ENCODE results near the gene FARS2. TPM values are rescaled to one million over a fixed set of nuclear protein-coding genes. Genes with fewer than 3 reads are reported as not detected.

FARS2 gene
- total and polyA plus RNA-seq, 2 of the 13 experiments (the other 11 are each of a cell fraction or from before 2014, with no cell fraction given), result 15.4 to 26.0 TPM

- Histone ChIP-seq H4K20me1 (ENCODE audit: insufficient read depth, low read length) (no peaks in the 10 kb centered on the region), H3K27me3 (ENCODE audit: control insufficient read depth in 1 of 2, insufficient read depth in 2 of 2, low read length in 2 of 2) (no peaks in the 10 kb centered on the region), H3K9me3 (ENCODE audit: low read length) (peaks cover 9% of the 10 kb centered on the region), H3K4me3 (replicated peaks in 1 of 3; ENCODE audit: insufficient read depth in 1 of 3, low read depth in 2 of 3, low read length in 3 of 3) (no peak overlapping the region), H3K9ac (ENCODE audit: insufficient read depth, low read depth, low read length) (no peak overlapping the region), H3K27ac (ENCODE audit: extremely low read length, insufficient read depth, low read length) (no peak overlapping the region), H3K4me2 (ENCODE audit: low read depth, low read length) (no peak overlapping the region), H2AFZ (ENCODE audit: low read length) (no peak overlapping the region), H3K79me2 (ENCODE audit: insufficient read depth, low read length) (no peaks in the 10 kb centered on the region), H3K36me3 (replicated peaks in 1 of 2; ENCODE audit: control insufficient read depth in 1 of 2, insufficient read depth in 2 of 2, low read length in 2 of 2) (no peaks in the 10 kb centered on the region), H3K4me1 (ENCODE audit: insufficient read depth, low read length) (no peaks in the 10 kb centered on the region)
- intact Hi-C loops (cut with micrococcal nuclease; ENCODE audit: unreplicated experiment), result no loop called here
- FAIRE-seq (no peak), ATAC-seq (no peak), DNase-seq (ENCODE audit: low spot score) (no peak)
- TF ChIP-seq NFE2L2 (IDR thresholded peaks at IDR 0.05; ENCODE audit: low read length), result peak; percentile 45; the same call in 1 of the 2 replicates
- no peak for TF ChIP-seq ZNF281 (CRISPR knock-in tag; IDR thresholded peaks at IDR 0.05; ENCODE audit: borderline replicate concordance)
- ChIA-PET POLR2A (no interaction called here), CTCF (ENCODE audit: low intra/inter-chr PET ratio, low total read pairs) (no interaction called here)
- no TSS peak for BruUV-seq (replicated peaks)
- in situ Hi-C loops (cut with HindIII; ENCODE audit: extremely low pct_ligation_motif_present, low pct_unique_long_range_greater_than_20kb), result no loop called here
- 98% methylated on average over 5 of the region's 5 CpGs for whole genome bisulfite sequencing (ENCODE audit: low lambda C conversion rate)
These were observed 491.0 kb downstream of the FARS2 start for GRCh38 chr6:5752391-5752680.

GRCh38 chr6:5753209-5753608, 491.9 kb downstream of the FARS2 start:
- Histone ChIP-seq H3K79me2 (ENCODE audit: insufficient read depth, low read length) (no peaks in the 10 kb centered on the region), H4K20me1 (ENCODE audit: insufficient read depth, low read length) (no peaks in the 10 kb centered on the region), H3K4me2 (ENCODE audit: low read depth, low read length) (no peak overlapping the region), H2AFZ (ENCODE audit: low read length) (no peak overlapping the region), H3K9me3 (ENCODE audit: low read length) (peaks cover 9% of the 10 kb centered on the region), H3K4me3 (replicated peaks in 1 of 3; ENCODE audit: insufficient read depth in 1 of 3, low read depth in 2 of 3, low read length in 3 of 3) (no peak overlapping the region), H3K27ac (ENCODE audit: extremely low read length, insufficient read depth, low read length) (no peak overlapping the region), H3K9ac (ENCODE audit: insufficient read depth, low read depth, low read length) (no peak overlapping the region), H3K36me3 (replicated peaks in 1 of 2; ENCODE audit: control insufficient read depth in 1 of 2, insufficient read depth in 2 of 2, low read length in 2 of 2) (no peaks in the 10 kb centered on the region), H3K27me3 (ENCODE audit: control insufficient read depth in 1 of 2, insufficient read depth in 2 of 2, low read length in 2 of 2) (no peaks in the 10 kb centered on the region), H3K4me1 (ENCODE audit: insufficient read depth, low read length) (no peaks in the 10 kb centered on the region)
- ChIA-PET CTCF (ENCODE audit: low intra/inter-chr PET ratio, low total read pairs) (no interaction called here), POLR2A (no interaction called here)
- no TSS peak for BruUV-seq (replicated peaks)
- no peak for ATAC-seq
- in situ Hi-C loops (cut with HindIII; ENCODE audit: extremely low pct_ligation_motif_present, low pct_unique_long_range_greater_than_20kb), result no loop called here
- 98% methylated on average over 4 of the region's 4 CpGs for WGBS (ENCODE audit: low lambda C conversion rate)
- intact Hi-C loops (cut with micrococcal nuclease; ENCODE audit: unreplicated experiment), result no loop called here
- no peak for DNase-seq (ENCODE audit: low spot score)
- no peak for FAIRE-seq
- TF ChIP-seq SMAD3 (CRISPR knock-in tag; IDR thresholded peaks at IDR 0.05) (no peak), CENPT (CRISPR knock-in tag; IDR thresholded peaks at IDR 0.05; ENCODE audit: low read depth) (no peak), GATAD2A (CRISPR knock-in tag; IDR thresholded peaks at IDR 0.05) (no peak), ZNF124 (CRISPR knock-in tag; IDR thresholded peaks at IDR 0.05) (no peak), ZNF510 (CRISPR knock-in tag; IDR thresholded peaks at IDR 0.05; ENCODE audit: low read depth) (no peak), TRIM22 (IDR thresholded peaks at IDR 0.05) (no peak), CREBL2 (CRISPR knock-in tag; IDR thresholded peaks at IDR 0.05; ENCODE audit: borderline replicate concordance) (no peak), MTF1 (CRISPR knock-in tag; IDR thresholded peaks at IDR 0.05) (no peak), CHD4 (IDR thresholded peaks at IDR 0.05; ENCODE audit: borderline replicate concordance, low read length) (no peak), BRCA1 (CRISPR knock-in tag; IDR thresholded peaks at IDR 0.05) (no peak)

Data from HepG2 (cell line).